Lower leg skin (tissue), 3 donors: Measurements from ENCODE around the gene TIMM23B.

Experiments used
- CTCF ChIP-seq, 3 donors: fragments of 450-650 bp; IDR thresholded peaks; one replicate each; pipeline ENCODE4 v1.5.1; 2016; ENCODE audit warnings: antibody characterized with exemption in 3 of 3, mild to moderate bottlenecking in 3 of 3, moderate library complexity in 2 of 3
- POLR2A ChIP-seq, 2 donors: fragments of 450-650 bp; IDR thresholded peaks; one replicate each; pipeline ENCODE4 v1.6.1; 2016 to 2017; ENCODE audit warnings: antibody characterized with exemption in 2 of 2, mild to moderate bottlenecking in 1 of 2, moderate library complexity in 1 of 2

- TF ChIP-seq CTCF (IDR thresholded peaks at IDR 0.05) (no peak), POLR2A (IDR thresholded peaks at IDR 0.05) (no peak)
Measured at GRCh38 chr10:50021646-50022045, 79.8 kb downstream of the TIMM23B start.
